OCI-LY7 (cell line): ENCODE results near the gene TREM2.

Experiments
- EZH2phosphoT487 ChIP-seq: fragments of 200-600 bp; sonication (generic); IDR thresholded peaks from 2 replicates; pipeline ENCODE4 v1.6.1; 2018; ENCODE audit warnings: low read depth, borderline replicate concordance, mild to moderate bottlenecking, mixed run types, antibody characterized with exemption, low read length, moderate library complexity, mixed read lengths
- TF ChIP-seq, protein P1 (sequence below): fragments of 200-600 bp; sonication (generic); conservative IDR thresholded peaks from 2 replicates; pipeline ENCODE4 v1.5.1; 2014; ENCODE audit warnings: mild to moderate bottlenecking, antibody characterized with exemption, low read length, moderate library complexity, mixed read lengths

DNA sequence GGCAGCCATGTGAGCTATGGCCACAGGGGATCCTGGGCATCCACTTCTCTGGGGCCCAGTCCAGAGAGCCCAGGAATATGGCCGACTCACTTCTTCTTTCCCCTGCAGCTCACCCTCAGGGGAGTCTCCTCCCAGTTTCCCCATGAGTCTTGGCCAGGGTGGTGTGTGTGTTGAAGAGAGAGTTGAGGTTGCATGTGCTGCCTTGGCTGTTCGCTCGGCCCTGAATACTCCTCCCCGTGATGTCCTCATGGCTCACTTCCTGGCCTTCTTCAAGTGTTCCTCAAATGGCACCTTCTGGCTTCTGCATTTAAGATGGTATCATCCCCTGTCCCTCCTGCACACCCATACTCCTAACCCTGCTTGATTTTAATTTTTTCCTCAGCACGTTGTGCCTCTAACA is 5.6 kb downstream of the TREM2 start:
- TF ChIP-seq, protein P1, sequence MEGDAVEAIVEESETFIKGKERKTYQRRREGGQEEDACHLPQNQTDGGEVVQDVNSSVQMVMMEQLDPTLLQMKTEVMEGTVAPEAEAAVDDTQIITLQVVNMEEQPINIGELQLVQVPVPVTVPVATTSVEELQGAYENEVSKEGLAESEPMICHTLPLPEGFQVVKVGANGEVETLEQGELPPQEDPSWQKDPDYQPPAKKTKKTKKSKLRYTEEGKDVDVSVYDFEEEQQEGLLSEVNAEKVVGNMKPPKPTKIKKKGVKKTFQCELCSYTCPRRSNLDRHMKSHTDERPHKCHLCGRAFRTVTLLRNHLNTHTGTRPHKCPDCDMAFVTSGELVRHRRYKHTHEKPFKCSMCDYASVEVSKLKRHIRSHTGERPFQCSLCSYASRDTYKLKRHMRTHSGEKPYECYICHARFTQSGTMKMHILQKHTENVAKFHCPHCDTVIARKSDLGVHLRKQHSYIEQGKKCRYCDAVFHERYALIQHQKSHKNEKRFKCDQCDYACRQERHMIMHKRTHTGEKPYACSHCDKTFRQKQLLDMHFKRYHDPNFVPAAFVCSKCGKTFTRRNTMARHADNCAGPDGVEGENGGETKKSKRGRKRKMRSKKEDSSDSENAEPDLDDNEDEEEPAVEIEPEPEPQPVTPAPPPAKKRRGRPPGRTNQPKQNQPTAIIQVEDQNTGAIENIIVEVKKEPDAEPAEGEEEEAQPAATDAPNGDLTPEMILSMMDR, result no peak
- no peak for TF ChIP-seq EZH2phosphoT487
